Measurements from ENCODE around the gene SCMH1.

DNA sequence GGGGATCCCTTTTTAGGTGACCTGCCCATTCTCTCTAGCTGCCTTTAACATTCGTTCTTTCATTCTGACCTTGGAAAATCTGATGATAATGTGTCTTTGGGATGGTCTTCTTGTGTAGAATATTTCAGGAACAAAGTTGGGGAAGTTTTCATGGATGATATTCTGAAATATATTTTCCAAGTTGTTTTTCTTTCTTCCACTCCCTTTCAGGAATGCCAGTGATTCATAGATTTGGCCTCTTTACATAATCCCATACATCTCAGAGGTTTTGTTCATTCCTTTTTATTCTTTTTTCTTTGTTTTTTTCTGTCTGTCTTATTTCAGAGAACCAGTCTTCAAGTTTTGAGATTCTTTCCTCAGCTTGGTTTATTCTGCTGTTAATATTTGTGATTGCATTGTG, 13.9 kb upstream of the SCMH1 start:
- TF ChIP-seq, protein P1, sequence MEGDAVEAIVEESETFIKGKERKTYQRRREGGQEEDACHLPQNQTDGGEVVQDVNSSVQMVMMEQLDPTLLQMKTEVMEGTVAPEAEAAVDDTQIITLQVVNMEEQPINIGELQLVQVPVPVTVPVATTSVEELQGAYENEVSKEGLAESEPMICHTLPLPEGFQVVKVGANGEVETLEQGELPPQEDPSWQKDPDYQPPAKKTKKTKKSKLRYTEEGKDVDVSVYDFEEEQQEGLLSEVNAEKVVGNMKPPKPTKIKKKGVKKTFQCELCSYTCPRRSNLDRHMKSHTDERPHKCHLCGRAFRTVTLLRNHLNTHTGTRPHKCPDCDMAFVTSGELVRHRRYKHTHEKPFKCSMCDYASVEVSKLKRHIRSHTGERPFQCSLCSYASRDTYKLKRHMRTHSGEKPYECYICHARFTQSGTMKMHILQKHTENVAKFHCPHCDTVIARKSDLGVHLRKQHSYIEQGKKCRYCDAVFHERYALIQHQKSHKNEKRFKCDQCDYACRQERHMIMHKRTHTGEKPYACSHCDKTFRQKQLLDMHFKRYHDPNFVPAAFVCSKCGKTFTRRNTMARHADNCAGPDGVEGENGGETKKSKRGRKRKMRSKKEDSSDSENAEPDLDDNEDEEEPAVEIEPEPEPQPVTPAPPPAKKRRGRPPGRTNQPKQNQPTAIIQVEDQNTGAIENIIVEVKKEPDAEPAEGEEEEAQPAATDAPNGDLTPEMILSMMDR (IDR thresholded peaks at IDR 0.05; ENCODE audit: low read depth, low read length, poor library complexity, severe bottlenecking) = no peak
- TF ChIP-seq EZH2phosphoT487 (IDR thresholded peaks at IDR 0.05; ENCODE audit: borderline replicate concordance, low read length) = no peak
